Stimulated activated effector memory CD8-positive, alpha-beta T cell treated with anti-CD3 and anti-CD28 coated beads, Interleukin-12 subunit alpha, Interleukin-12 subunit beta, amount 100 ng/mL, for 72 hours (primary cell): ENCODE results near the gene PALD1.
A peak's percentile ranks its signal among the peaks of the same experiment; 100 is the strongest.

Experiments used
- ATAC-seq: fragments of 150-1000 bp; cut with Tn5 transposase; 2 replicates; pipeline ENCODE4 v1.10.0; 2021
- DNase-seq, 2 donors: peaks; one replicate each; pipeline ENCODE4 v3.0.0; 2021 to 2022; ENCODE audit warnings: low spot score in 2 of 2
- H3K27ac Mint-ChIP-seq: one replicate; pipeline ENCODE4 v1.8.0; 2022; ENCODE audit warnings: mild to moderate bottlenecking, mixed read lengths
- H3K36me3 Mint-ChIP-seq: one replicate; pipeline ENCODE4 v1.8.0; 2022; ENCODE audit warnings: mild to moderate bottlenecking, mixed read lengths
- H3K4me1 Mint-ChIP-seq: one replicate; pipeline ENCODE4 v1.8.0; 2022; ENCODE audit warnings: mixed read lengths
- H3K4me3 Mint-ChIP-seq: one replicate; pipeline ENCODE4 v1.8.0; 2022; ENCODE audit warnings: mild to moderate bottlenecking, mixed read lengths
- H3K9me3 Mint-ChIP-seq: one replicate; pipeline ENCODE4 v1.8.0; 2022; ENCODE audit warnings: mixed read lengths

PALD1 gene

GRCh38 chr10:70504521-70505358, 26.2 kb downstream of the PALD1 start:
- Mint-ChIP-seq H3K36me3 (no peaks in the 10 kb centered on the region), H3K9me3 (no peaks in the 10 kb centered on the region), H3K4me1 (peaks cover 7% of the 10 kb centered on the region), H3K4me3 (no peak overlapping the region), H3K27ac (no peak overlapping the region)
- DNase-seq (no peak), ATAC-seq (no peak)

GRCh38 chr10:70505908-70506307, 27.3 kb downstream of the PALD1 start:
- Mint-ChIP-seq H3K4me3 (no peak overlapping the region), H3K4me1 (peaks cover 3% of the 10 kb centered on the region), H3K36me3 (no peaks in the 10 kb centered on the region), H3K9me3 (no peaks in the 10 kb centered on the region), H3K27ac (no peak overlapping the region)
- DNase-seq, result no peak
- ATAC-seq, result no peak

GRCh38 chr10:70507966-70508365, 29.4 kb downstream of the PALD1 start:
- no peak for ATAC-seq
- Mint-ChIP-seq H3K36me3 (no peaks in the 10 kb centered on the region), H3K9me3 (no peaks in the 10 kb centered on the region), H3K4me1 (no peaks in the 10 kb centered on the region), H3K27ac (no peak overlapping the region), H3K4me3 (no peak overlapping the region)
- no peak for DNase-seq

DNA sequence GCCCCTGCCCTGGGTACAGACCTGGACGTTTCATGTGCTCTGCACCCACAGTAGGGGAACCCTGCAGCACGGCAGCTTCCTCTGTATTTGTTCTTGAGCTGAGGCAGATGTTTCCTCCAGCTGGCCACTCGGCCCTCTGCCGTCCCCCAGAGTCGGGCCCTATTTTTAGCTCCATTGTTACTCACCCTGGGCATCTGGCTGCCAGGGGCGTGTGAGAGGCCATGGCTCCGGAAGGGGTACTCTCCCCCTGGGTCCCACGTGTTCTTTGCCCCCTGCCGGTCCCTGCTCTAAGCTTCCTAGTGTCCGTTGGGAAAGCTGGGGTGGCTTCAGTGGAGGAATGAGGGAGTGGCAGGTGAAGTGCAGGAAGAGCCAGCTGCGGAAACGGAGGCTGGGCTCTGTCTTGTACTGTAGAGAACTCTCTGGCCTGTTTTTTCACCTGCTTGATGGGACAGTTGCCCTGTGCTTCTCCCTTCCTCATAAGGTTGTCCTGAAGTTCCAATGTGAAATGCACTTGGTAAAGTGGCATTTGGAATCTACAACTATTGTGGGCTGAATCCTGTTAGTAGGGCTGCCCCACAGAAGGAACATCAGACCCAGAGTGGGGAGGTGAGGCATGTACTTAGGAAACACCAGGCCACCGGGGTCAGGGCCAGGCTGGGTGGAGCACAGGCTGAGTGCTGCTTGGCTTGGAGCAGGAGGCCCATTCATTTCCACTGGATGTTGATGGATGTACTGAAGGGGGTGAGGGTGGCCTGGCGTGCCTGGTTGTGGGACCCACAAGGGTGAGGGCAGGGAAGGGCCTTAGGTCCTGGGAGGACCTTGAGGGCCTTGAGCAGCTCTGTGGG, 30.6 kb downstream of the PALD1 start:
- H3K36me3 Mint-ChIP-seq, result no peaks in the 10 kb centered on the region
- DNase-seq (no peak), ATAC-seq (no peak)
- no peaks in the 10 kb centered on the region for H3K9me3 Mint-ChIP-seq
- no peak overlapping the region for H3K27ac Mint-ChIP-seq
- H3K4me3 Mint-ChIP-seq, result no peak overlapping the region
- H3K4me1 Mint-ChIP-seq, result peaks cover 8% of the 10 kb centered on the region

DNA sequence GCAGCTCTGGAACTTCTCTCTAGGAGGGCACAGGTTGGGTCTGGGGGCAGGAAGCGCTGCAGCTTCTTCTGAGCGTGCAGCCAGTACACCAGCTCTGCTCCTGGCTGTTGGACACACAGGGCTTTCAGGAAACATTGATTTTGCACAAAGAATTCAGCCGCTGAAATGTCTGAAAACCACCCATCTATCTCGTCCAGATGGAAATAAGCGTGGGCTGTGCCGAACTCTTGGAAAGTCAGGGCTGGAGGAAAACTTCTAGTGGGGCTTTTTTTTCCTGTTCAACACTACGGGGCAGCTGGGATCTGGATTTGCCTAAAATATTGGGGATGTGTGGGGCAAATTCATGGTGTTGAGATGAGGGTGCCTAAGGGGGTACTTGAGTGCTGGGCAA, 31.2 kb downstream of the PALD1 start:
- H3K9me3 Mint-ChIP-seq, result no peaks in the 10 kb centered on the region
- no peak overlapping the region for H3K27ac Mint-ChIP-seq

DNA sequence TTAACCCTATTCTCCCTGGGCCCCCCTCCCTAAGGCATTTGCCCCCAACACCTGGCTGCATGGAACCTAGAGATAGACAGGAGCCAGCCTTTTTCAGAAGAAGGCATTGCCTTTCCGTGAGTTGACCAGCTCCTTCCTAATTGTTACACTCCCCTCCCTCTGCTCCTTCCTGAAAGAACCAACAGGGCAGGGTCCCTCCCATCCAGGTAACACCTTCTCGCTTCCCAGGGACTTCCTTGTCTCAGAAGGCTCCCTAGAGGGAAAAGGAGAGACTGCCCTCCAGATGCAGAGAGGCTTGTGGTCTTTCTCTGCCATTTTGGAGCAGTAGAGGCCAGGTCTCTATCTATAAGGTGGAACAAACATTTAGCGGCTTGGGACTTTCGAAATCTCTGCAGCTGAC, 31.9 kb downstream of the PALD1 start:
- H3K27ac Mint-ChIP-seq, result no peak overlapping the region
- DNase-seq (no peak), ATAC-seq (no peak)
- no peak overlapping the region for H3K4me3 Mint-ChIP-seq
- no peaks in the 10 kb centered on the region for H3K36me3 Mint-ChIP-seq
- peaks cover 16% of the 10 kb centered on the region for H3K4me1 Mint-ChIP-seq
- H3K9me3 Mint-ChIP-seq, result no peaks in the 10 kb centered on the region

More for the DNA sequence above, 31.2 kb downstream of the PALD1 start:
- H3K4me3 Mint-ChIP-seq, result no peak overlapping the region
- ATAC-seq (no peak), DNase-seq (no peak)
- H3K36me3 Mint-ChIP-seq, result no peaks in the 10 kb centered on the region
- H3K4me1 Mint-ChIP-seq, result peaks cover 14% of the 10 kb centered on the region

DNA sequence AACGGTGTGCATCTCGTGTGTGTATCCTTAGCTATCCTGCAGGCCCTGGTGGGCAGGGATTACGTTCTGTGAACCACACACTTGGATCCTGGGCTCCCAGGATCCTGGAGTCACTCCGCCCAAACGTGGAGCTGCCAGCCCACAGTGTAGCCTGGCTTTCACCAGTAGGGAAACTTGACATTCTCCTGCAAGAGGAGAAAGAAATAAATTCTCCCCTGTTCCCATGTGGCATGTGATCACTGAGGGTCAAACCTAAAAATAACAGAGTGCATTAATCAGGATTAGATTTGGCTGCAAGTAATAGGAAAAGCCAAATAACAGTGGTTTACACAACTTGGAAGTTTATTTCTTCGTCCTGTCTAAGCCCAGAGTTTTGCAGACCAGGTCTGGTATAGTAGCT, 32.3 kb downstream of the PALD1 start:
- no peak for DNase-seq
- no peak for ATAC-seq
- H3K4me1 Mint-ChIP-seq, result peaks cover 16% of the 10 kb centered on the region
- H3K36me3 Mint-ChIP-seq, result no peaks in the 10 kb centered on the region
- no peak overlapping the region for H3K4me3 Mint-ChIP-seq
- no peaks in the 10 kb centered on the region for H3K9me3 Mint-ChIP-seq
- H3K27ac Mint-ChIP-seq, result no peak overlapping the region

DNA sequence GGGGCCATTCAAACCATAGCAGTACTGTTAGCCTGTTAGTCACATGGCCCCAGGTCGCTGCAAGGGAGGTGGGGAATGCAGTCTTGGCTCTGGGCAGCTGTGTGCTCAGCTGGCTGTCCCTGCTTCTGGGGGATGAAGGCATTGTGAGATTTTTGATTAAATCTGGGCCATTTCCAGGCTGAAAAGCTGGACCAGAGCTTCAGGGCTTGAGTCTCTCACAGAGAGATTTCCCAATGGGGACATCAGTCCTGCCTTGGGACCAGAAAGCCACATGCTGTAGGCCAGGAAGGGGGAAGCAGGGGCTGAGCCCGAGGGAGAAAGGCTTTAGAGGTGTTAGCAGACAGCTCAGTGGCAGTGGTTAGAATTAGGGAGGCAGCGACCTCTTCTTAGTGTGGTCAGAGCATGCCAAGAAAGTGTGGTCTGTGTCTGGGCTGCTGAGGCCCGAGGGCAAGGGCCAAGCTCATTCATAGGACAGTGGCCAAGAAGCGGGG, 33.6 kb downstream of the PALD1 start:
- H3K4me3 Mint-ChIP-seq, result no peak overlapping the region
- peaks cover 16% of the 10 kb centered on the region for H3K4me1 Mint-ChIP-seq
- no peak for ATAC-seq
- no peaks in the 10 kb centered on the region for H3K36me3 Mint-ChIP-seq
- no peak for DNase-seq
- no peaks in the 10 kb centered on the region for H3K9me3 Mint-ChIP-seq
- H3K27ac Mint-ChIP-seq, result no peak overlapping the region

DNA sequence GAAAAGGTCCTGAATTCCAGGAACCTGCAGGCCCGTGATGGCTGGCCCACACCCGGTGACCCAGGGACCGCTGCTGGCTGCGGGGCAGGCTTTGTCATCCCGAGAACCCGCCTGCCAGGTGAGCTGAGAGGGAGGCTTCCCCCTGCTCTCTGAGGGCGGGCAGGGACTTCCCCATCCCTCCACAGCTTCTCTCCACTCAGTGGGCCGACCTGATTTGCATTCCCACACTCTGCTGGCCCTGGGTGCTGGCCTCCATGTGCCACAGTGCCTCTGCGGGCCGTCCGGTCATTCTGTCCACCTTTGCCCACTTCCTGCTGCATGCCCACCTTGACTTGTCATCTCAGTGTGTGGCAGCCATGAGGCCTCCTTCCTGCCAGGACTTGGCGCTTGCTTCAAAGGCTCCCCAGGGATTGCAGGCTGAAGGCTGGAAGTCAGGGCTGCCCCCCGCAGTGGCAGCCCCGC, 35.3 kb downstream of the PALD1 start:
- no peak overlapping the region for H3K4me3 Mint-ChIP-seq
- DNase-seq, result no peak
- peak; percentile 89 for ATAC-seq
- H3K4me1 Mint-ChIP-seq, result peaks cover 16% of the 10 kb centered on the region
- no peaks in the 10 kb centered on the region for H3K9me3 Mint-ChIP-seq
- no peak overlapping the region for H3K27ac Mint-ChIP-seq
- H3K36me3 Mint-ChIP-seq, result no peaks in the 10 kb centered on the region

GRCh38 chr10:70514591-70514990, 36.0 kb downstream of the PALD1 start:
- Mint-ChIP-seq H3K4me1 (peaks cover 16% of the 10 kb centered on the region), H3K4me3 (no peak overlapping the region), H3K27ac (no peak overlapping the region), H3K36me3 (no peaks in the 10 kb centered on the region), H3K9me3 (no peaks in the 10 kb centered on the region)
- DNase-seq, result no peak
- ATAC-seq, result no peak

GRCh38 chr10:70515035-70515667, 36.6 kb downstream of the PALD1 start:
- Mint-ChIP-seq H3K9me3 (no peaks in the 10 kb centered on the region), H3K36me3 (no peaks in the 10 kb centered on the region), H3K4me3 (no peak overlapping the region), H3K4me1 (peaks cover 16% of the 10 kb centered on the region), H3K27ac (no peak overlapping the region)
- ATAC-seq (peak; percentile 3), DNase-seq (no peak)

- no peaks in the 10 kb centered on the region for H3K36me3 Mint-ChIP-seq
- ATAC-seq (no peak), DNase-seq (no peak)
- no peaks in the 10 kb centered on the region for H3K9me3 Mint-ChIP-seq
- no peak overlapping the region for H3K27ac Mint-ChIP-seq
- H3K4me3 Mint-ChIP-seq, result no peak overlapping the region
- H3K4me1 Mint-ChIP-seq, result peaks cover 13% of the 10 kb centered on the region
Measured at GRCh38 chr10:70518695-70519094, 40.1 kb downstream of the PALD1 start.

DNA sequence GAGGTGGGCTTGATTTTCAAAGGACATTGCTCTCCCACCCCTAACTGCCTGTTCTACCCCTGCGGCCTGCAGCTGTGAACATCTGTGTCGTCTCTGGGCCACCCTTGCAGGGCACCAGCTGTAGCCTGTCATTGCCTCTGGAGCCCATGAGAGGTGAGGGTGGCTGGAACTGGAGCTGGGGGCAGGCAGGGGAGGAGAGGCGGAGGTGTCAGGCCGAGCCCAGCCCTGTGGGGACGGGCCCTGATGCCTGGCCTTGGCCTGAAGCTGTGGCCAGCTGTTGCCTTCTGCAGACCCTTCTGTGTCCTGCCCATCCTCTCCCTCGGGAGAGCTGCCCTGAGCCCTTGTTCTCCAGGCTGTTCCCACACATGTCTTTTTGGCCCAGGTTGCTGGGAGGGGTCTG, 44.5 kb downstream of the PALD1 start:
- Mint-ChIP-seq H3K36me3 (no peaks in the 10 kb centered on the region), H3K4me1 (no peaks in the 10 kb centered on the region), H3K4me3 (no peak overlapping the region), H3K9me3 (no peaks in the 10 kb centered on the region), H3K27ac (no peak overlapping the region)
- ATAC-seq, result no peak
- no peak for DNase-seq

GRCh38 chr10:70523549-70523948, 45.0 kb downstream of the PALD1 start:
- Mint-ChIP-seq H3K4me1 (no peaks in the 10 kb centered on the region), H3K4me3 (no peak overlapping the region), H3K9me3 (no peaks in the 10 kb centered on the region), H3K27ac (no peak overlapping the region), H3K36me3 (no peaks in the 10 kb centered on the region)
- ATAC-seq (no peak), DNase-seq (no peak)

DNA sequence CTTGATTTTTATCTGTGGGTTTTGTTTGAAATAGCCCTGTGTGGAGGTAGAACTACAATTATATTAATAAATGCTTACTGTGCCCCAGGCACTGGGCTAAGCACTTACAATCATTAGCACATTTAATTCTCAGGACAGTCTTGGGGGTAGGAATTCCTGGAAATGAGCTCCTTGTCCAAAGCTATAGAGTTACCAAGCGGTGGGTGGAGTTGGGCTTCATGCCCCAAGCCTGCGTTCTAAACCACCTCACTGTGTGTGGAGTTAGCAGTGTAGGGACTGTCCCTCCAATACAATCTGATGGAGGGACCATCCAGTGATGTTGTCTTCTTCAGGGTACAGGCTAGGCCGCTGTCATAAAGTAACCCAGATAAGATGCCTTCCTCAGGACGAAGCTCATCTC, 49.7 kb downstream of the PALD1 start:
- H3K4me3 Mint-ChIP-seq, result no peak overlapping the region
- no peak overlapping the region for H3K27ac Mint-ChIP-seq
- ATAC-seq (no peak), DNase-seq (no peak)
- no peaks in the 10 kb centered on the region for H3K36me3 Mint-ChIP-seq
- H3K9me3 Mint-ChIP-seq, result no peaks in the 10 kb centered on the region
- no peaks in the 10 kb centered on the region for H3K4me1 Mint-ChIP-seq
